ENCODE results near the gene SAMD4A.

The SAMD4A gene

DNA sequence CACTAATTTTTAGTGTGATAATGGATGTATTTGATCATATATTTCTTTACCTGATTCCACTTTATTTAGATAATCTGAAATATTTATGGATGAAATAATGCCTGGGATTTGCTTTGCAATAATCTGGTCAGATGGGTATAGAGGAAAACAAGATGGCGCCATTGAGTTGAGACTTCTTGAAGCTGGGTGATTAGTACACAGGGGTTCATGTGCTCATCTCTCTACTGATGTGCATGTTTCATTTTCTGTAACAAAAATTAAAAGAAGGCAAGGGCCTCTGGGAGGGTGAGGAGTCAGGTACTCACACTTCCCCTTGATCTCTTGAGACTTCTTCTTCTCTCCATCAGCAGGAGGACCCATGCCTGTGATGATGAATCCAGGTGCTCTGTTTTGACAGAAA is 273.9 kb downstream of the SAMD4A start:
- DNase-seq: no peak

Measured in activated effector memory CD4-positive, alpha-beta T cell treated with Interleukin-2 at 50 U/mL for 16 hours (primary cell).